Measurements from ENCODE around the gene NHLRC2.
"Not testable (repeated sequence)": the region's sequence is repeated elsewhere in the genome, so short reads cannot be mapped to it uniquely, and the experiment has no call there.

NHLRC2 gene, protein sequence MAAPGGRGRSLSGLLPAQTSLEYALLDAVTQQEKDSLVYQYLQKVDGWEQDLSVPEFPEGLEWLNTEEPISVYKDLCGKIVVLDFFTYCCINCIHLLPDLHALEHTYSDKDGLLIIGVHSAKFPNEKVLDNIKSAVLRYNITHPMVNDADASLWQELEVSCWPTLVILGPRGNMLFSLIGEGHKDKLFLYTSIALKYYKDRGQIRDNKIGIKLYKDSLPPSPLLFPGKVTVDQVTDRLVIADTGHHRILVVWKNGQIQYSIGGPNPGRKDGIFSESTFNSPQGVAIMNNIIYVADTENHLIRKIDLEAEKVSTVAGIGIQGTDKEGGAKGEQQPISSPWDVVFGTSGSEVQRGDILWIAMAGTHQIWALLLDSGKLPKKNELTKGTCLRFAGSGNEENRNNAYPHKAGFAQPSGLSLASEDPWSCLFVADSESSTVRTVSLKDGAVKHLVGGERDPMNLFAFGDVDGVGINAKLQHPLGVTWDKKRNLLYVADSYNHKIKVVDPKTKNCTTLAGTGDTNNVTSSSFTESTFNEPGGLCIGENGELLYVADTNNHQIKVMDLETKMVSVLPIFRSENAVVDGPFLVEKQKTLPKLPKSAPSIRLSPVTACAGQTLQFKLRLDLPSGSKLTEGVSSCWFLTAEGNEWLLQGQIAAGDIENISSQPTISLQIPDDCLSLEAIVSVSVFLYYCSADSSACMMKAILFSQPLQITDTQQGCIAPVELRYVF

DNA sequence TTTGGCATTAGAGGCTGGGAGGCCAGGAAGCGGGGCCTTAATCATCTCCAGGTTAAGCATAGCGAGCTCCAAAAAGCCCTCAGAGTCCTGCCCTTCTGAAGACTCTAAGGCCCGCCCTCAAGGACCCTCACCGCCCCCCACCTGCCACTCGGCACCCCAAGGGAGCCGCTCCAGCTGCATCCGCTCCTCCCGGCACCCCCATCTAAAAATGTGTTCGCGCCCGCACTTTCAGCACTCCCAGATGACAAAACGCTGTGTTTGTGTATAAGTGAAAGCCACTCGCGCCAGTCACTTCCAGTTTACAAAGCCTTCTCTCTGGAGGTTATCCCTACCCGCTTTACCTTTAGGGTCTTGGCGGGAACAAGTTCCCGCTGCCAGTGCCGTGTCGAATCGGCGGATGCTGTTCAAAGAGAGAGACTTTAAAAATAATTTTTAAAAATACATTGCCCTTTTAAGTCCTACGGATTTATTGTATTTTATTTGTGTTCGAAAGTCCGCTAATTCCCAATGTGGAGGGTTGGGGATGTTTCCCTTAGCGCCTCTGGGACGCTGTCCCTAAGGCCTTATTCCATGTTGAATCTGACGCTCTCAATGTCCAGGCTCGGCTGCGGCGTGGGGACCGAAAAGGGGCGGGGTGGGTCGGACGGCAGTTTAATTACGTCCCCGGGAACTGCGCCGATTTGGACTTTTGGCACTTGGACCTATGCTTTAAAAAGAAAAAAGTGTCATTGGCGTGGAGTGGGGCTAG, at the start of gene NHLRC2, which contains the start of gene DCLRE1A:
TSS of gene NHLRC2 (plus strand) at position 649 of the 748 bp plus-strand sequence. CDS start 212 bp downstream, outside the sequence.
TSS of gene DCLRE1A (minus strand) at position 70 of the 748 bp plus-strand sequence. CDS start 900 bp downstream, outside the sequence.
- no peak for FAIRE-seq

DNA sequence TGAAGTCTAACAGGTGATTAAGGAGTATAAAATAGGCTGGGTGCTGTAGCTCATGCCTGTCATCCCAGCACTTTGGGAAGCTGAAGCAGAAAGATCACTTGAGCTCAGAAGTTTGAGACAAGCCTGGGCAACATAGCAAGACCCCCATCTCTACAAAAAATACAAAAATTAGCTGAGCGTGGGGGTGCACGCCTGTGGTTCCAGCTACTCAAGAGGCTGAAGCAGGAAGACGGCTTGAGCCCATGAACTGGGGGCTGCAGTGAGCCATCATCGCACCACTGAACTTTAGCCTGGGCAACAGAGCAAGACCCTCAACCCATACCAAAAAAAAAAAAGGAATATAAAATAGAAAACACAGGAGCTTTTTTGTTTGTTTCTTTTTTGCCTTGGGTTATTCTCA, 48.0 kb upstream of the NHLRC2 start:
- no peak for FAIRE-seq

DNA sequence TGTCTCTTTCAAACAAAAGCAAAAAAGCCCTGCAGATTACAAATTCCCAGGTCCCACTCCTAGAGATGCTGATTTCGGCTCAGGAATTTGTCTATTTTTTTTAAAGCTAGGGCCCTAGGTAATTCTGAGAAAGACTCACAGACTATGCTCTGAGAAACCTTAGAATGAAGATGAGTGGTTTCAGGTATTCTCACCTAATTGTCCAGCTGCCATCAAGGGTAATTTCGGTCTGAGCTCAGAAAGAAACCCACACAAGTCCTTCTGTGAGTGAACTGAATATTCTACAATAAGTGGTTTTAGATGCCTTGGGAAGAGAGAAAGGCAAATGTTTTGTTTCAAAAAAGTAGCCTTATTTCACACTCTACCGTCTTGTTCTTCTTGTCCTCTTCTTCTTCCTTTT, 46.3 kb upstream of the NHLRC2 start:
- FAIRE-seq = no peak

- FAIRE-seq = not testable (repeated sequence)
These were observed 39.8 kb upstream of the NHLRC2 start for GRCh38 chr10:113814700-113815099.

- FAIRE-seq = no peak
These were observed 34.5 kb upstream of the NHLRC2 start for GRCh38 chr10:113819989-113820388.

DNA sequence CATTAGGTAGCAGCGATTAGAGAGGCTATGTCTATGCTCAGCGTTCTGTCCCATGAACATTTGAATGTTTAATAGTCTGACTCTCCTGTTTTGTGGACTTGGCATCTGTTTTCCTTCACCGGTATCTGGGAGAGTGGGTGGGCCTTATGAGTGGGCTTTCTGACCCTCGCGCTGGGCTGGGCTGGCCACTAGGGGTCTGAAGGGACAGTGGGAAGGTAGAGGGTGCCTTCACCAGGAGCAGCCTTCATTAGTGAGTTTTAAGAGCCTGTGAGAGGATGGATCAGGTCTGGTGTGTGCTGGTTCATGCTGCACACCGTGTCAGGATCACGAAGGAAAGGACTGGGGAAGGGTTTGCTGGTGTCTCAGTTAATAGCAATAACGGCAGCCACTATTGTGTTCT, 34.0 kb upstream of the NHLRC2 start:
- FAIRE-seq = no peak

GRCh38 chr10:113821306-113821705, 33.2 kb upstream of the NHLRC2 start:
- FAIRE-seq = not testable (repeated sequence)

- FAIRE-seq = no peak
These were observed 32.3 kb upstream of the NHLRC2 start for GRCh38 chr10:113822174-113822573.

DNA sequence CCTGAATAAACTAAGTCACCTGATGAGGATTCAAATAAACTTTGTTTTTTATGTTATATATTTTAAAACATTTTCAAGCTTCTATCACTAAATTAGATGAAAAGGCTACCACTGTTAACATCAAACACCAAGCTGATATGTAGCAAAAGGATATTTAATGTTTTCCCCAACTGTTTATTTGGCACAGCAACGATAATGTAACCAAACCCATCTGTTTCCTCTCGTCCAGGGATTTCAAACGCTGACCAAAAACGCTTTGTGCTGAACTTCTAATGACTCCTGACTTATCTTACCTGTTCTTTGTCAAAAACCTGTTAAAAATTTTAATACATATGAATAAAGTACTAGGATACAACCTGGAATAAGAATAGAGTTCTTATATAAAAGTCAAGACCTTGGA, 31.1 kb upstream of the NHLRC2 start:
- FAIRE-seq = no peak

- FAIRE-seq = no peak
These were observed 28.7 kb upstream of the NHLRC2 start for GRCh38 chr10:113825791-113826190.

- not testable (repeated sequence) for FAIRE-seq
These were observed 25.9 kb upstream of the NHLRC2 start for GRCh38 chr10:113828567-113828966.

DNA sequence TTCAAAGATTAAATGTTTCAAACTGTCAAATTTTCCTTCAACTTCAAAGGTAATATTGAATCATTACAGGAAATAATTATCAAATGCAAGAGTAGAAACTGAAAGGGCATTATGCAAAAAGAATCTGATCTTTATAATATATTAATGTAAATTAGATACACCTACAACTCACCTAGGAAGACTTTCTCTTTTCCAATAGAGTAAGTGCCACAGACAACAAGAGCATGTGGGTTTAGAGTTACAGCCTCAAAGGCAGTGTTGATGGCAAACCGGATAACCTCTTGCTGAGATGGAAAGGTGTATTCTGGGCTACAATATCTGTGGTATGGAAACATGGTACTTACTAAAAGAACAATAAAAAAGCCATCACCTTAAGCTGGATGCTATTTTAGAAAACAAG, 12.3 kb upstream of the NHLRC2 start:
- no peak for FAIRE-seq

GRCh38 chr10:113843972-113844485, 10.4 kb upstream of the NHLRC2 start:
- FAIRE-seq = no peak

DNA sequence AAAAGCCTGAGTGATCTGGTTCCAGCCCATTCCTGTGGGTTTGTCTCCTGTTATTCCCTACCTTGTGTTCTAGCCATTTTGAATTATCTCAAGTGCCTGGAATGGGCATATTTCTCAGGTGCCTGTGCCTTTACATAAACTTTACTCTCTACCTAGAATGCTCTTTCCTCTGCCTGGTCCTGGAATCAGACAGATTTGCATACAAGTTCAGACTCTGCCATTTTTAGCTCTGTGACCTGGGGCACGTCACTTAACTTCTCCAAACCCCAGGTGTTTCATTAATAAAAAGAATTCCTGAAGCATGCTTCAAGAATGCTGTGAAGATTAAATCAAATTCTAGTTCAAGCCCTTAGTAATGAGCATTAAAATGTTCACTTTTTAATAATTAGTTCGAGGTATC, 8.4 kb upstream of the NHLRC2 start:
- FAIRE-seq = no peak

GRCh38 chr10:113849140-113849803, 5.2 kb upstream of the NHLRC2 start:
- no peak for FAIRE-seq

GRCh38 chr10:113849946-113850345, 4.5 kb upstream of the NHLRC2 start:
- FAIRE-seq = no peak

DNA sequence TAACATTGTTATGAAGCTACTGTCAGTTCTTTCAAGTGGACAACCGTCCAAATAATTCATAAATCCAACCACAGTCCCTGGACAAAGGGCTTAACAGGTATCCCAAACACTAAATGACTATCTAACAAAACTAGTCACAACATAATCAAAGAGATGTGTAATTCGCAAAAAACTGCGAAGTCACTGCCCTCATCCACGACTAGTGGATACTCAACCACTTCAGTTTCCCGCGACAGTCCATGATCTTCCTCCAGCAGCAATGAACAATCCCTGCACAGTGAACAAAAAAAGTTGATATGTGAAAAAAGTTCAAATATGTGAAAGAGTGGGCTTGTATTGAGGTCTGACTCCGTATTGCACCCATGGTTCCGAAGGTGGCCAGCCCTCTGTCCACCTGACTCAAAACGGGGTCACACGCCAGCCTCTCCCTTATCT, 866 bp upstream of the NHLRC2 start:
- FAIRE-seq = no peak

DNA sequence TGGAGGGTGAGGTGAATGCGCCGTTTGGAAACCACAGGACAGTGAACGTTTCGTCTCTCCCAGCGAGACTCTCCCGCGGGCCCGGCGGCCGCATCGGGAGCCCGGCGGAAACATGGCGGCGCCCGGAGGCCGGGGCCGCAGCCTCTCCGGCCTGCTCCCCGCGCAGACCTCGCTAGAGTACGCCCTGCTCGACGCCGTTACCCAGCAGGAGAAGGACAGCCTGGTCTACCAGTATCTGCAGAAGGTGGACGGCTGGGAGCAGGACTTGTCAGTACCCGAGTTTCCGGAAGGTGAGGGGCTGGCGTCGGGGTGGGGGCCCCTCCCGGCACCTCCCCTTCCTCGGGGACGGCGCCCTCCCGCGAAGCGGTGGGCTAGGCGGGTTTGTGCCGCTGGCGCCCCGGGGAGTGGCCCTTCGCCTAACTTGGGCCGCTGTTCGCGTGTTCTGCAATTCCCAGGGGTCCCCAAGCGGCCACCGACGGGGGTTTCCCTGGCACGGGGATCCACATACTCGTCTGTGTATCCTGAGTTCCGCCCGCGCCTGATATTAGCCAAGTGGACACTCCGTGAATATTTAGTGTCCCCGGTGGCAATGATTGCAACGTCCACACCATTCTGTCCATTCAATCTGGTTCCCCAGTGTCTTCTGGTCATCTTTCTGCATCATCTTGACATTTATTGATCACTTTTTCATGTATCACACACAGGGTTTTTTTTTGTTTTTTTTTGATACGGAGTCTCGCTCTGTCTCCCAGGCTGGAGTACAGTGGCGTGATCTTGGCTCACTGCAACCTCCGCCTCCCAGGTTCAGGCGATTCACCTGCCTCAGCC, 514 bp downstream of the NHLRC2 start:
- no peak for FAIRE-seq

DNA sequence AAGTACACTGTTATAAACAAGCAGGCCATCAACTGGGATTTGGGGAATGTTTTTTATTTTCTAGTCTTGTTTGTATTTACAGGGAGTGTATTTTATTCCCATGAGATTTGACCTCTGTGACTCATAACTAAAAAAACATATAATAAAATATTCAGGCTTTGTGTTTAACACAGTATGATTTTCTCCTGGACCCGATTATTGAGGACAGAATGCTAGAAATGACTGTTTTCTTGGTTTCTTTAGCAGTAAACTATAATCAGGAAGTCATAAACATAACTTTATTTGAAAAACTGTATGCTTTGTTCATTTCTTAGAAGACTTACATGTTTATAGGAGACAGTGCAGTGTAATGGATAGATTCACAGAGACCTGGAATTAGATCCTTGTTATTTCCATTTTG, 2.1 kb downstream of the NHLRC2 start:
- peak; percentile 45 for FAIRE-seq

DNA sequence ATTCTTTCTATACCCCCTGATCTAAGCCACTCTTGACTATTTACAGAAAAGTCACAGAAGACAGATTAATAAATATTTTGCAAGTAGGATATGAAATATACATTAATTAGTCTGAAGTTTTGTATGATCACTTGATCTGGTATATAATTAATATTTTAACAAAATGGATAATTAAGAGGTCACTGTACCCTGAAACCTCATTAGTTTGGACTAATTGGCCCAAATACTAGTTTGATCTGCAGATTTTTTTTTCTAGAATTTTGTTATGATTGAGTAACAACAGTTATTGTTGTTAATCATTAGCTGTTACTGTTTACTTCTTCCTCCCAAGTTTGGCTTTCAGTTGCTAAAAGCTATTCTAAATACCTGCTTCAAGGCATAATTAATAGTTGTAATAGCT, 2.7 kb downstream of the NHLRC2 start:
- no peak for FAIRE-seq

- no peak for FAIRE-seq
These were observed 4.1 kb downstream of the NHLRC2 start for GRCh38 chr10:113858541-113858940.
